GM21825 (cell line): Measurements from ENCODE around the gene SELENOM.
"Not testable (repeated sequence)": the region's sequence is repeated elsewhere in the genome, so short reads cannot be mapped to it uniquely, and the experiment has no call there.

Experiments used
- ATAC-seq: cut with Tn5 transposase; IDR thresholded peaks from one replicate; pipeline ENCODE4 v1.9.1; 2021; ENCODE audit warnings: mild to moderate bottlenecking, moderate library complexity; ENCODE audit not compliant: unreplicated experiment

The SELENOM gene

GRCh38 chr22:31080164-31080847 lies 27.1 kb downstream of the SELENOM start:
- no peak for ATAC-seq

- ATAC-seq = no peak
Measured at GRCh38 chr22:31079095-31079642, 28.2 kb downstream of the SELENOM start.

DNA sequence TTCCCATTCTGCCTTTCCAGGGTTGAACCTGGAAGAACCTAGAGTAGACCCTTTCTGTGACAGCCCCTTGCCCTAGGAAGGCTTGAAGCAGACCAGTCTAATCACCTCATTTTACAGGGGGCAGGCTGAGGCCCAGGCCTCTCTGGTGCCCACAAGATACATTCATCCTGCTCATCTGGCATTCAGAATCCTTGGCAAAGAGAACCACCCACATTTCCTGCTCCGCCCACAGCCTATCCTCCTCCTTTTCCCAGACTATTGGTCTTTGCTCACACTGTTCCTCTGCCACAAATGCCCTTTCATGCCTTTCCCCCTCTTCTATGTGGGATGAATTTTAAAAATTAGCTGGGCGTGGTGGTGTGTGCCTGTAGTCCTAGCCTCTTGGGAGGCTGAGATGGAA lies 29.0 kb downstream of the SELENOM start:
- not testable (repeated sequence) for ATAC-seq

- ATAC-seq = no peak
Measured at GRCh38 chr22:31077681-31078080, 29.7 kb downstream of the SELENOM start.

DNA sequence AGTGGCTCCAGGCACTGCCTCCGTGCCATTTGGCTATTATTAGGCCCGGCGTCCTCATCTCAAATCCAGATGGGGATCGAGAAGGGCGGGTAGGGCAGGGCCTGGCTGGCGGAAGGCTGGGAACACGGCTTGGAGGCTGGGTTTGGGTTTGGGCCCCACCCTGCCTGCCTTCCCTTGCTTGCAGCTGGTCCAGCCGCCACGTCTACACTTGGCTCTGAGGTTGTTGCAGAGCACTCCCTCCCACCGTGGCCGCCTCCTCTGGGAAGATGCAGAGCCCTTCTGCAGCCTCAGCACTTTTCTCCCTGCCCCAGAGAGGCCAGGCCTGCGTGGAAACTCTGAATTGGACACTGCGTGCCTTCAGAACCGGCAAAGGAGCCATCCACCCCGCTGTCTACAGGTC lies 31.4 kb downstream of the SELENOM start:
- ATAC-seq = no peak

- ATAC-seq = not testable (repeated sequence)
Measured at GRCh38 chr22:31073545-31074145, 33.7 kb downstream of the SELENOM start.

DNA sequence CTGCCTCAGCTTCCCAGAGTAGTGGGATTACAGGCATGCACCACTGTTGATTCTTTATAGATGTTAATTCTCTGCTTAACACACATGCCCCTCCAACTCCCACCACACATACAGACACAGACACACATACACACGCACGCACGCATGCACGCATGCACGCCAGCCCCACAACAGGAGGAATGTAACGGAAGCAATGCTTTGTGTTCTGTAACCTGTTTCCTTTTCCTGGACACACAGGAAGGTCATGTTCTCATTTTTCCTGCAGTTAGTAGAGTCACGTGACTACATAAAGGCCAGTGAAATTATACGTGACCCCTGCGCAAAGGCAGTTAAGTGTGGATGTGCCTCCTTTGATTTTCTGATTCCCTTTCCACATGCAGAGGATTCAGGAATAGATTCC lies 34.2 kb downstream of the SELENOM start:
- not testable (repeated sequence) for ATAC-seq

DNA sequence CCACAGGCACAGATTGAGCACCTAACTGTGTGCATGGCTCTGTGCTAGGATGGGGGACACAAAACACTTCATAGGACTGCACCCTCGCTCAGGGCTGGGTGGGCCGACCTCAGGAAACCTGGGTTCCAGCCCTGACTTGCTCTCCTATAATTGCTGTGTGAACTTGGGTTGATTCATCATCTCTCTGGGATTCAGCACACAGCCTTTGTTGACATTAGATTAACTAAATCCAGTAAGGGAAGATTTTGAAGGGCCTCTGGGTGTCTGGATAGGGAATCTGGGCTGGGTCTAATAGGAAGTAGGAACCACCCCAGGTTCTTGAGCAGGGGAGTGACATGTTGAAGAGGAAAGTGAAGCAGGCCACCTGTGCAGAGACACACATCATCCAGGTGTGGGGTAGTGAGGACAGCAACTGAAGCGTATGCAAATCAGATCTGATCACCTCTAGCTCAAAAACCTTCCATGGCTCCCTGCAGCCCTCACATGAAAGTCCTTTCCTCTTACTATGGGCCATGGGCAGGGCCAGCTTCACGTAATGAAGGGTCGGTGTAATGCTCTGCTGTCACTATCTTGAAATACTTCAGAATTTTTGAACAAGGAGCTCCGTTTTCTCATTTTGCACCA lies 37.6 kb downstream of the SELENOM start:
- ATAC-seq = not testable (repeated sequence)

- no peak for ATAC-seq
Measured at GRCh38 chr22:31068970-31069369, 38.4 kb downstream of the SELENOM start.

DNA sequence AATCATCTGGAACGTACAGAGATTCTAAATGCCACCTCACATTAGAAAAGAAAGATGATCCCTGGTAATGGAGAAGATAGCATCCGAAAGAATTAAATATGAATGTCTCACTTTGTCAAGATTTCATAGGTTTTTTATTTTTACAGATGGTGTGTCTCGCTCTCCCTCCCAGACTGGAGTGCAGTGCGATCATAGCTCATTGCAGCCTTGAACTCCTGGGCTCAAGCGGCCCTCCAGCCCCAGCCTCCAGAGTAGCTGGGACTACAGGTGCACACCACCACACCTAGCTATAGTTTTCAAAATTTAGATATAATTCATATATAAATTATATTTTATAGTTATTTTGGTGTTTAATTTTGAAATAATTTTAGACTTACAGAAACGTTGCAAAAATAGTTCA lies 43.0 kb downstream of the SELENOM start:
- ATAC-seq = no peak

DNA sequence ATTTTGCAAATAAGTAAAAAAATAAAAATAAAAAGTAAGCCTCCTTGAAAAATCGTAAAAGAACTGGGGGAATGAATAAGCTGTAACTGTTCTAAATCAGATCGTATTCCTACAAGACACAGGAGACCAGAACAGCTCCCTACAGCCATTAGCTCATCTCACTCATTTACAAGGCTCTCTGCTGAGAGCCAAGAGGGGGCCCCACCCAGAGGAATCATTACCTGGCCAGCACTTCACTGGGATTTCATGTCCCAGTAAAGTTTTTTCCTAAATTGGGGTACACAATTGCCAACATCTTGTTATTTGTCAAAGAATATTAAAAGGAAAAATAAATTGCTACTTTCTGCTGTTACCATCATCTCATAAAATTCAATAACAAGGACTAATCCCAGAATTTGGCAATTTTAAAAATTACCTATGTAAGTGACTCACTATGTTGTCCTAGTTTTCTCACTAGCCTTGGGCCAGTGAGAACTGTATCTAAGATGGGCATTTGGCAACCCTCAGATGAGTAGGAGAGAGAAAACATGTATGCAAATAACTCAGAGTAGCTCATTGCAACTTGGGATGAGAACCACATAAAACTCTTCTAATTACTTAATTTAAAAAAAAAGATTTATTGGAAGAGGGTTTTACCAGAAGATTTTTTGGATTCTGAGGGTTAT lies 44.7 kb downstream of the SELENOM start:
- no peak for ATAC-seq

DNA sequence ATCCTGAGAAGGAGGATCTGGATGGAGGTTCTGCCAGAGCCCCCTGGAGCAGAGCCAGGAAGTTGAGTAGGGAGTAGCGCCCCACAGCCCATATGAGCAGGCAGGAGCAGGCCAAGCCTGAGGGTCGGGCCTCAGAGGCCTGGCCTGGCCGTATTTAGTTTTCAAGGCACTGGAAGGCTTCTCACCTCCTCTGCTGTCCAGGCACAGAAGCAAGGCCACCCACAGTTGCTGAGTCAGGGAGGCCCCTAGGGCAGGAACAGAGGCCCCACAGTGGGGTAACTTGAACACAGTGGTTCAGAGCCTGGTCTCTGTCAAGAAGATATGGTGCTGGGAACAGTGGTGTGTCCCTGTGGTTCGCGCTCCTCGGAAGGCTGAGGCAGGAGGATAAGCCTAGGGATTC lies 47.7 kb downstream of the SELENOM start:
- ATAC-seq = not testable (repeated sequence)

GRCh38 chr22:31056986-31057599 lies 50.3 kb downstream of the SELENOM start:
- no peak for ATAC-seq

DNA sequence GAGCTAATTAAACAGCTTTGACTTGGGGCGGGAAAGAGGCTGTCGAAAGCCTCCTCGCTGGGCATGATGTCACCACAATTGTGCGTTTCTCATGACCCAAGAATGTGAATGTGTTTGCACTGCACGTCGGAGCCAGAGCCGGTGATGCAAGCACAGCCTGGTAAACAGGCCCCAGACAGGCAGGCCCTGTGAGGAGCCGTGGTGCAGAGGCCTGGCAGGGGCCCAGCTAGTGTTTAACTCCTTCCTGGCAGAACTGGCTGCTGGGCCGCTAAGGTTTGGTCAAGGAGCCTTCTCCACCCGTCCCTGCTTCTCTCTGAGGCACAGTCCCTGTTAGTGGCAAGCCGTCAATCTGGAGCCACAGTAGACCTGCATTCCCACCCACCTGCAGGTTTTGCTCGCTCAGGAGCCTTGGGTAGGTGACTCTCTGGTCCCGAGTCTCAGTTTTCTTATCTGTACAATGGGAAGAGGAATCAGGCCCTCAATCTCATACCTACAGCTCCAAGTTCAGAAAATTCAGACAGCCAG lies 51.7 kb downstream of the SELENOM start:
- ATAC-seq = no peak

DNA sequence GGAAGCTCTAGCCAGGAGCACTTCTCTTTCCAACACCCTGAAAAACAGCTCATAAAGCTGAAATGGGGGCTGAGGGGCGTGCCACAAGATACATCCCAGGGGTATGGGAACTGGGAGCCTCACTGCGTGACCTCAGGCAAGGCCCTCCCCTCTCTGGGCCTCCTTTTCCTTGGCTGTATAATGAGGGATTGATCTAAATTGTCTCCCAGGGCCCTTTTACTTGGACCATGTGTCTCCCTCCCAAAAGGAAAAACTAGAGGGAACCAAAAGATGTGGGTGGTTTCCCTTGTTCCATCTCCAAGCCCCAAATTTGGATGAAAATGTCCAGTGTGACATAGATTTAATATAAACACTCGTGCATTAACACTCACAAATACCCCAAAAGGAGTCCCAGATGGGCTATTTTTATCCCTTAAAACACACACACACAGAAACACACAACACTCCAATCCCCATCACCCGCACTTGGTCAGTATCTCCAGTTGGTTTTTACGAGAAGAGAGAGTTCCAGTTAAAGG lies 52.2 kb downstream of the SELENOM start:
- ATAC-seq = no peak
